GM21723 (cell line): Measurements from ENCODE around the gene LAMA1.
"Not testable (repeated sequence)": the region's sequence is repeated elsewhere in the genome, so short reads cannot be mapped to it uniquely, and the experiment has no call there.

Experiments used
- ATAC-seq: cut with Tn5 transposase; IDR thresholded peaks from one replicate; pipeline ENCODE4 v1.9.1; 2021; ENCODE audit warnings: mild to moderate bottlenecking, moderate library complexity; ENCODE audit not compliant: unreplicated experiment

Gene LAMA1

DNA sequence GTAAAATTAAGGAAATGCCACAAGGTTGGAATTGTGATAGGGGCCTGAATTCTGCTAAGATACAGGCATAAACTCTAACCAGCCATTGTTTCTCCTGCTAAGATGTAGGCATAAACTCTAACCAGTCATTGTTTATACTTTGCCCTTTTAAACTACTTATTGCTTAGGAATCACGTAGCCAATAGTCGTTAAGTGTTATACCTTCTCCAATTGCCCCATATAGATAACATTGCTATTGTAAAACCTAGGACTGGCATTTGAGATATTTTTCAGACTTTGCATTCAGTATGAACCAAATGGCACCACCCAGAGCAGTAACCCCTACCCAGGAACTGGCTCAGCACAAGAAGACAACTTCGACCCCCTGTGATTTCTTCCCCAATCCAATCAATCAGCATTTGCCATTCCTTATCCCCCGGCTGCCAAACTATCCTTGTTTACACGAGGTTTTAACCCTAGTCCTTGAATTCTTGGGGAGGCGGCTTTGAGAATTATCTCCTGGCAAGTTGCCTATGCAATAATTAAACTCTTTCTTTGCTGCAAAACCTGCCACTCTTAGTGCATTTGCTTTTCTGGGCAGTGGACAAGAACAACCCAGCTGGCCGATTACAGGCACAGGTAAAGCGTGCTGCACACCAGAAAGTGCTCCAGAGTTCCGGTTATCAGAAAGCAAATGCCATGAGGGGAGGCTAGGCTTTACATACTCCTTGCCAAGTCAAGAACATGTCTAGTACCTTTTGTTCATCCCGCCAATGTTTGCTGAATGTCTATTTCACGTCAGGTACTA is 167.6 kb downstream of the LAMA1 start:
- no peak for ATAC-seq

DNA sequence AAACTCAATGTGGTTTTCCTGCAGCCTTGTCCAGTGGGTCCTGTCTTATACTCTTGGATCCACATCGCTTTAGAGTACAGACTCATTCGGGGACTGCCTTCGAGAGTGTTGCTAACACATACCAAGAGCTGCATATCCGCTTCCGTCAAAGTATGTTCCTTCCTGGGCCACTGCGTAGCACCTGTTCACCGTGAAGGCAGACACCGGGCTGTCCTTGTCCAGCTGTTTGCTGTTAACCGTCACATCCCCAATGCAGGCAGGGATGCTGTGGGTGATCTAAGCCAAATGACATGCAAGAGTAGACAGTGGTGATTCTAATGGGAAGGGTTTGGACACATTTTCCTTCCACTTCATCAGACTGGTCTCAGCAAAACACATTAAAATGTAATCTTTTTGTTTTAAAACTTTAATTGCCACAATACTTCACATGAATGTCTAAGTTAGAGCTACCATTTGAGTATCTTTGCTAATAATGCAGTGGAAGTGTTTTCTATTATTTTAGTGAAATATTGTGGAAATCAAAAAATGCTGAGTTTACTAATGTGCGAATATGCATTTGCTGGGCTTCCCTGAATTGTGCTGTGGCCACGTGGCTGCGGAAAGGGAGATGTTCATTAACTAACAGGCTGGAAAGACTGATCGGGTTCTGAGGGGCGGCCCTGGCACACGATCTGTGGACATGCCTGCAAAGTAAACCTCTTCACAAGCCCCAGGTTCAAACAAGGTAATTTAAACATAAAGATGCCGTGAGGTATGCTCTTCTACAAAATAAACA is 169.1 kb downstream of the LAMA1 start:
- ATAC-seq, result no peak

DNA sequence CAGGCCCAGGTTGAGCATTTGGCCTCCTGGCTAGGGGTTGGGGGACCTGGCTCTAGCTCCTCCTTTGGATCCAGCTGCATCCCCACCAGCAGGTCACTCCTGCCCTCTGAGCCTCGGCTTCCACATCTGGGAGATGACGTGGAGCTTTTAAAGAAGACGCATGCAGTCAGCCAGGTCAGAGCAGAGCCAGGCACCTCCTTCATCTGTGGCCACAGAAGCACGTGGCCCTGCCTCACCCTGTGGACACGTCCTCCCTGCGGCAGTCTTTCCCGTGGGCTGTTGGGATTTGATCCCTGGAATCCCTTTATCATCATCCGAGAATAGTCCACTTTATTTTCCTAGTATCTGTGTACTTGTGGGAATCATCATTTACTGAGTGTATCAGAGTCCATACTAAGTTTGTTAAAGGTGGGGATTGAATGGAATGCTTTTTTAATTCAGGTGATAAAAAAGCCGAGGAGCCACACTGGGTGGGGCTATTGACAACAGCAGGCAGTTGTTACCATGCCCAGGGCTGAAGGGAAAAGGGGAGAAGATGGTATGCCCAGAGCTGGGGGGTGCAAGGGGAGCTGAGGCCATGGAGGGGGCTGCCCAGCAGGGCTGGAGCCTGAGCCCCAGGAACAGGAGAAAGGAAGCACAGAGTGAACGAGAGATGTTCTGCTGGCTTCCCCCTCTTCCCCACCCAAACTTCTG is 170.1 kb downstream of the LAMA1 start:
- ATAC-seq, result no peak

DNA sequence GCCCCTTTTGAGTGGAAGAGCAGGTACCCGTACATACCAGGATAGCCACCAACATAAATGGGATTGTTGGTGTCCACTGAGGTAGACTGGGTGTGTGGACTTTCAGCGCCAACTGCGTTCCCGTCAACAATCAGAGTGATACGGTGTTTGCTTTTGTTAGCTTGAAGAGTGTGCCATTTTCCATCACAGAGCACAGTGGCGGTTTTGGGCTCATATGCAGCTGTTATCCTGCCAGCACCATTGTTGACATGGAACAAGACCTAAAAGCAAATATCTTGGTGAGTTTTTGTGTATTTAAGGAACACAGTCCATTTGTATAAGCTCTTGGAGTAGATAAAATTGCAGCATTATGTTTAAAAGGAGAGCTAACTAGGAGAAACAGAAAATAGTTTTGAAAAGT is 174.5 kb downstream of the LAMA1 start:
- ATAC-seq, result no peak

DNA sequence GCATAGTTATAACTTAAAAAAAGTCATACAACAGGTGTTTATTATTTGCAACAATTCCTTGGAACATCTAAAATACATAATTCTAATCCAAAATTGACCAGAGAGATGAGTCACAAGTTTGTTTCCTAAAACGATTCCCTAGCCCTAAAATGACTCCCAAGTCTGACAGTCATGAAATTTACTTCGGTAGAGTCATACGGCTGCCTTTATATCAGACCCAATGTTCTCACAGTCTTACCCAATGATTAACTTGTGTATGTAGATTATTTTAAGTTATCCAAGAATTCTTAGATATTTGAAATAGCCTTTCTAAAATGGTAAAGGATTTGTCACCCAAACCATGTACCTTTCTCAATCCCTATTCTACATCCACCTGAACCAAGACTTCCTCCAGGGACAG is 174.9 kb downstream of the LAMA1 start:
- no peak for ATAC-seq

DNA sequence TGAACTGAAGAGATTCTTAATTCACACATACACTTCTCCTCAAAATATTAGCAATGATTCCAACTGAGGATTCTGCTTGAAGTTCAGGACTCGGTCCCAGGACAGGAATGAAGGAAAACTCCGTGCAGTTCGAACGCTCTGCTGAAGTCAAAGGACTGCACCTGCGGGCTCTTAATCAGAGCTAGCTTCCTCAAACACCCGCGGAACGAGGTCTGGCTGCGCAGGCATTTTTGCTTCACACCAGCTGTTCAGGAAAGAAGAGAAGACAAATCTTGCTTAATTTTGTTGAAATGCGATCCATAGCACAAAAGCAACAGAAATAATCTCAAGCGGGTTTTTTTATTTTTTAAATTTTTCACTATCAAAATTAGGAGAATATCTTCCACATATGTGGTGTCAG is 175.6 kb downstream of the LAMA1 start:
- no peak for ATAC-seq

DNA sequence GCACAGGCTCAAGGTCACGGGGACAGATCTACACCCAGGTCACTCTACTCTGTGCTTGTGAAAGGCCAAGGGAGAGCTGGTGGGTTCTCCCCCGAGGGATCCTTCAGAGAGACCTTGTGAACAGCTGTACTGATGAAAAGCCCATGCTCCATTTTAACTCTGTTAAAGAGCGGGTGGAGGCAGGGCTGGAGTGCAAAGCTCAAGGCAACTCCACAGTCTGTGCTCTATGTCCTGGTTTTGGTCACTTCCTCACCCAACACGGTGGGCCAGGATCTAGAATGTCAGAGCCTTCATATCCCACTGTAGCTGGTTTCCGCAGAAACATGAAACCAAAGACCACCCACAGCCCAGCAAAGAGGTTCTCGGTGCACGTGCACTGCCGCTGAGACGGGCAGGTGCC is 177.1 kb downstream of the LAMA1 start:
- no peak for ATAC-seq

DNA sequence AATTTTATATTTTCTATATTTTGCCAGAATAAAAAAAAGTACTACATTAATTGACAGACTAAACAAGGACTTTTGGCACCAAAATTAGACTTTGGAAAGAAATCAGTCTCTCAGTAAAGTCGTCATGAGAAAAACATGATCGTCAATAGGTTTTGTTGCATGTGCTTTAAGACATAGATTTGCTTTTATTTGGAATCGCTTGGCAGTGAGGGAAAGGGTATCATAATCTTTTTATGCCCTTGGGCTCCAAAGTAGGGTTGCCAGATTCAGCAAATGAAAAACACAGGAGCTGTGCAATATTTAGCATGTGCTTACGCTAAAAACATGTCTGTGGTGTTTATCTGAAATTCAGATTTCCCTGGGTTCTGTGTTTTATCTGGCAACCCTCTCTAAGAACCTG is 177.6 kb downstream of the LAMA1 start:
- ATAC-seq, result no peak

DNA sequence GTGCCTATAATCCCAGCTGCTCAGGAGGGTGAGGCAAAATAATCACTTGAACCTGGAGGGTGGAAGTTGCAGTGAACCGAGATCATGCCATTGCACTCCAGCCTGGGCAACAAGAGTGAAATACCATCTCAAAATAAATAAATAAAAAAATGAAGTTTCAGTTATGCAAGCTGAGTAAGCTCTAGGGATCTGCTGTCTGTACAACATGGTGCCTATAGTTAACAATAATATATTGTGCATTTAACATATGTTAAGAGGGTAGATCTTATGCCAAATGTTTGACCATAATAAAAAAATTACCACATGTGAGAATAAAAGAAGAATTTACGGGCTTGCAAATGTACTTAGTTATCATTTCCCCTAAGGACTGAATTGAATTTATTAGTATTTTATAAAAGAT is 179.2 kb downstream of the LAMA1 start:
- not testable (repeated sequence) for ATAC-seq

DNA sequence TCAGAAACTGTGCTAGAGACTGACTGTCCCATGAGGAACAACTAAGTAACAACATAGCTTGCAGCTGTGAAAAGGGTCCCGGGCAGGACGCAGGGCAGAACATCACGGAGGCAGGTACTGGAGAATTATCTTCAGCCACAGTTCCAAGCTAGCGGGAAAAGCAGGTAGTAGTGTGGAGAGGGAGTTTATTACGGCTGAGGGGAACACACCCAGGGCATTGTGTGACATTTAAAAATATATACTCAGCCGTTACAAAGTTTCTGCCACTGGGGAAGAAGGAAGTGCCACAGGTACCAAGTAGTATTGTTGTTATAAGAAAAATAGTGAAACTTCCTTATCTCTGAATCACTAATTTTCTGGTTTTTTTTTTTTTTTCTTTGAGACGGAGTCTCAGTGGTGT is 179.6 kb downstream of the LAMA1 start:
- no peak for ATAC-seq

DNA sequence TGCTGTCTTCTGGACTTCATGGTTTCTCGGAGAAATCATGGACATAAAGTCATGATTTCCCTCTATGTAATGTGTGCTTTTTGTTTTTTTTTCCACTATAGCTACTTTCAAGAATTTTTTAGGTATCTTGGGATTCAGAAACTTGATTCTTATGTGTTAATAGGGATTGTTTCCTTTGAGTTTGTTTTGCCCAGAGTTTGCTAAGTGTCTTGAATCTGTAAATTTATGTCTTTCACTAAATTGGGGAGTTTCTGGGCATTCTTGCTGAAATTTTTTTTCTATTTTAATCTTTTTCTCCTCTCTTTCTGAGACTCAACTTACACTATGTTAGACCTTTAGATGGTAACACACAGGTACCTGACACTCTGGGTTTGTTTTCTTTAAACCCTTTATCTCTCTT is 182.7 kb downstream of the LAMA1 start:
- ATAC-seq, result no peak

DNA sequence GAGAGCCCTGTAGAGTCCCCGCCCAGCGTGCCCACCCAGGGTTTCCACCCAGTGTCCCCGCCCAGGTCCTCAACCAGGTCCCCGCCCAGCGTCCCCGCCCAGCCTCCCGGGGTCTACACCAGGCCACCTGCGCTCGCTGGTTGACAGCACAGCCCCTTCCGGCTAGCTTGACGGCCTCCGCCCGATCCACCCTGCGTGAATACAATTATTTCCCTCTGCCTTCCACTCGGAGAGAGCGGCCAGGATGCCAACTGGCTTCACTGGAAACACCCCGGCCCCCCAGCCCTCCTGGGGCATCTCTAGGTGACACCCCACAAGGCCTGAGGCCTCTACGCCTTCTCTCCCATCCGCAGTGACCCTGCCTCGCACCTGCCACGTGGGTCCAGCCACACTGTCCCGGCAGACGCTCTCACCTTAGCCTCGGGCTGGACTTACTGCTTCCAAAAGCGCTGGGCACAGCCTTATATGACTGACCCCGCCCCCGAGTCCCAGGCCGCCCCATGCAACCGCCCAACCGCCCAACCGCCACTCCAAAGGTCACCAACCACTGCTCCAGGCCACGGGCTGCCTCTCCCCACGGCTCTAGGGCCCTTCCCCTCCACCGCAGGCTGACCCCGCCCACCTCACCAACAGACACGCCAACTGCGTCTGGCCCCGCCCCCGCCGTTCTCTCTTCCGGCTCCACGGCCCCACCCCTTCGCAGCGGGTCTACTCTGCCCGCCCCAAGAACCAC is 188.1 kb downstream of the LAMA1 start:
- no peak for ATAC-seq

DNA sequence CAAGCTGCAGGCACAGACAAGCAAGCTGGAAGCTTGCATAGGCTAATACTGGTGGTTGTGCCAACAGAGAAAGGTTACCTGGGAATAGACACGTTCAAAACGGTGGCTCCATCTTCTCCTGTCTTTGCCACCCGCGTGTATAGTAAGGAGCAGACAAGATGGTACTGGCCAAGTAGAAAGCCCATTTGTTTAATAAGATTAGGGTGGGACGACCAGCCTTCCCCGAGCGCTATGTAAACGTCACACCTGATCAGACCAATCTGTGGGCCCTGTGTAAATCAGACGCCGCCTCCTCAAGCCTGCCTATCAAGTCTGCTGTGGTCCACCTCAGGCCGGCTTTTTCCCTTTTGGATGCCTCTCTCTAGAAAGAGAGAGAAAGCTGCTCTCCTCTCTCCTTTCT is 189.2 kb downstream of the LAMA1 start:
- no peak for ATAC-seq

DNA sequence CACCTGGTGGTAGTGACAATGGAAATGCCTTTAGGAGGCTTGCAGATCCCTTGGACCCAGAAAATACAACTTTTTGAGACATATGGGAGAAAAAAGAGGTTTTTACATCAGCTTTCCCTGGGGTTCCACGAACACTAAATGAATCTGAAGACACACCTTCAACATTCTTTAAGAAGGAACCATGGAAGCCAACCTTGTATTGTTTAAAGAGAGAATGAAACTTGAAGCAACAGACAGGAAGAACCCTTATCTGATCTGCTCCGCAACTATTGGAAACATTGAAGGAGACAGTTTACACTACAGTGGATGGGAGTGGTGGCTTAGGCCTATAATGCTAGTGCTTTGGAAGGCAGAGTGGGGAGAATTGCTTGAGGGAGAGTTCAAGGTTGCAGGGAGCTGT is 190.4 kb downstream of the LAMA1 start:
- no peak for ATAC-seq

DNA sequence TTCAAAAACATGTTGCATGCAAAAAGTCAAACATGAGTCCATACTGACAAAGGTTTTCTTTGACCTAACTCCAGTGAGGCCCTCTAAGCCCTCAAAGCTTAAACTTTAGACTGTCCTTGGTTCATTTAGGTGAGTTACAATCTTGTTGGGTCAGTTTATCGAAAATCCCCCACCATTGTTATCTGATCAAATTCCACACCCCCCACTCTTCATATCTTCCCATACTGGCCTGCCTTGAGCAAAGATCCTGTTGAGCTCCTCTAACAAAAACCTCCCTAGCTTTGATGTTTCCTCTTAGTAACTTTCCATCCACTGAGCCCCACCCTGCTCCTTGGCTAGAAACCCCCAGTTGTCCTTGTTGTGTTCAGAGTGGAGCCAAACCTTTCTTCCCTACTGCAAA is 194.4 kb downstream of the LAMA1 start:
- ATAC-seq, result no peak

DNA sequence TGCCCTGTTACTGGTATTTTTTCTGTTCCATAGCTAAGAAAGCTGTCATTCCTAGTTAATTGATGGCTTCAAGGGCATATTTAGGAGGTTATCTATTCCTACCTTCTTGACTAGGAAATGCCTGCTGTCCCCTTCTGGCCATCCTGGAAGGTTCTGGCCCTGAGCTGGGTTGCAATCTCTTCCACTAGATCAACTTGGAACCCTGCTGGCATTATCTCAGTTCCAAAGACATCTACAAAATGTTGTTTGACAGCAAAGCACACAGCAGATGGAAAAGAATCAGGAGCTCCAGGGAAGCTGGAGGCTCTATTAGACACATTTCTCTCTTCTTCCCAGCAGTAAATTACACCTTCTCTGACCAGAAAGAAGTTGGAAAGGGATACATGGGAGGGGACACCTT is 196.0 kb downstream of the LAMA1 start:
- no peak for ATAC-seq

DNA sequence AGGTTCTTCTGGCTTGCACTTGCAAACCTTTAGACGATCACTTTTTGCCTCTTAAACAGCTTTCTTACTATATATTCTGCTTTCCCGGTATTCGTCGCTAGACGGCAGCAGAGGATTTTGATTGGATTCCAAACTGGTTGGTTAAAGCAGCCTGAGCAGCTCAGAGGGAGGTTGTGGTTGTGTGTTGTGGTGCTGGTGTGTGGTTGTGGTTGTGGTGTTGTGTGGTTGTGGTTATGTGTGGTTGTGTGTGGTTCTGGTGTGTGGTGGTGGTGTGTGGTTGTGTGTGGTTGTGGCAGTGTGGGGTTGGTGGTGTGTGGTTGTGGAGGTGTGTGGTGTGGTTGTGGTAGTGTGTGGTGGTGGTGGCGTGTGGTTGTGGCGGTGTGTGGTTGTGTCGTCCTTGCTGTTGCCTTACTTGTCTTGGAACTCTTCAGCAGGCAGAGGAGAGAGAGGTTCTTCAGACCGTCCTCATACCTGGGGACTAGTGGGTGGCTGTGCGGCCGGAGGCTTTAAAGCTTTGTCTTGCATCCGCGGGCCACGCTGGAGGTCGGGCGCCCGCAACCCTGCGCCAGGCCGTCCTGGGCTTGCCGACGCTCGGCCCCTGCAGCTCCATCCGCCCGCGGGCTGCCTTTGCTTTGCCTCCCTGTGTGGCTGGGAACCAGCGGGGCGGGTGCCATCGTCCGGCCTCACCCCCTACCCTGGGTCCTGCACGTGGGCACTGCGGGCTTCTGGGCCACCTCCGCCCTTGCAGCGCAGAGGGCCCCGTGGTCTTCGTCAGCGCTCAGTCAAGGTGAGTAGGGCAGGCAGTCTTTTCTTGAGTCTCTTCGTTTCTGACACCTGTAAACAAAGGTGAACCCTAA is 197.3 kb downstream of the LAMA1 start:
- ATAC-seq, result no peak

DNA sequence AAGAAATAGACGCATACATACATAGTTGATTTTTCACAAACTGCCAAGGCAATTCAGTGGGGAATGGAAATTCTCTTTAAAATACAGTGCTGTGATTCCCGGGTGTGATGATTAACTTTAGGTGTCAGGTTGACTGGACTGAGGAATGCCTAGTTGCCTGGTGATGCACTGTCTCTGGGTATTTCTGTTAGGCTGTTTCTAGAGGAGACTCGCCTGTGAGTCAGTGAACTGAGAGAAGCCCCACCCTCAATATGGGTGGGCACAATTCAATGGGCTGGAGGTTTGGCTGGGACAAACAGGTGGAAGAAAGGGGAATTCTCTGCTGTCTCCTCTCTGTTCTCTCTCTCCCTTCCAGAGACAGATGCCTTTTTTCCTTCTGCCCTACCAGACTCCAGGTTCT is 200.5 kb downstream of the LAMA1 start:
- ATAC-seq, result no peak

DNA sequence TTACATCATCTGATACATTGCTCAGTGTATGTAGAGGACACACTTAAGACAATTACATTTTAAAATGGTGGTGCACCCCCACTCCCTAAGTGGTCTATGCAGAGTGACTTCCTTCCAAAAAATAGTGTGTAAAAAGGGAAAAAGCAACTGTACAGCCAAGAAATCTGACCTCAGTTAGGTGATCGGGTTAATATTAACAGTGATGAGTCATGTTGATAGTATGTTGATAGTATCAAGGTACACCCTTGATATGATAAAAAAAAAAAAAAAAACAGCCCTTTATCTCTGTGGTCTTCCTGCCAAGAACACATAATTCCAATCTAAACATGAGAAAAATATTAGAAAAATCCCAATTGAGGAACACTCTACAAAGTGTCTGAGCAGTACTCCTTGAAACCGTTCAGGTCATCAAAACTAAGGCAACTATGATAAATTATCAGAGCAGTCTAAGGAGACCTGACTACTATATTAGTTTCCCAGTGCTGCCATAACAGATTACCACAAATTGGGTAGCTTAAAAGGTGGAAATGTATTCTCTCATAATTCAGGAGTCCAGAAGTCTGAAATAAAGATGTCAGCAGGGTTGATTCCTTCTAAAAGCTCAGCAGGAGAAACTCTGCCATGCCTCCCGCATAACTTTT is 216.2 kb downstream of the LAMA1 start:
- no peak for ATAC-seq

DNA sequence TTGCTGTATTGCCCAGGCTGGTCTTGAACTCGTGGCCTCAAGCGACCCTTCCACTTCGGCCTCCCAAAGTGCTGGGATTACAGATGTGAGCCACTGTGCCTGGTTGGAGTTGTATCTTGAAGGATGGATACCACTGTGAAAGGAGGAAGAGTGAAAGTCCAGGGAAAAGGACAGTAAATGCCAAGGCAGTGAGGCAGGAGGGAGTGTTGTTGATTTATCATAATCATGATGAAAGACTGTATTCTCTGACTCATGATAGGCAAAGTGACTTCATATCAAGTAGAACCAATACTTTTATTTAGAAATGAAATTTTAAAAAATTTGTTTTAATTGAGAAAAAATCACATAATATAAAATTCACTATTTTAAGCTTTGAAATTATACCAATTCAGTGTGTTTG is 225.8 kb downstream of the LAMA1 start:
- no peak for ATAC-seq
